Measurements from ENCODE around the gene TSPAN5.

Gene TSPAN5

GRCh38 chr4:98646422-98646821 lies 12.0 kb downstream of the TSPAN5 start:
- TF ChIP-seq CTCF (IDR thresholded peaks at IDR 0.05; ENCODE audit: control insufficient read depth, insufficient read depth, low read depth, low read length, missing control alignments): no peak

GRCh38 chr4:98645527-98645926 lies 12.9 kb downstream of the TSPAN5 start:
- DNase-seq (ENCODE audit: low read depth): no peak
- no peak overlapping the region for H3K4me3 ChIP-seq (ENCODE audit: control insufficient read depth, low read depth, low read length)
- no peak for TF ChIP-seq CTCF (IDR thresholded peaks at IDR 0.05; ENCODE audit: control insufficient read depth, insufficient read depth, low read depth, low read length, missing control alignments)

More at GRCh38 chr4:98646422-98646821, 12.0 kb downstream of the TSPAN5 start:
- DNase-seq (ENCODE audit: low read depth): no peak
- H3K4me3 ChIP-seq (ENCODE audit: control insufficient read depth, low read depth, low read length): no peak overlapping the region

- TF ChIP-seq CTCF (IDR thresholded peaks at IDR 0.05; ENCODE audit: control insufficient read depth, insufficient read depth, low read depth, low read length, missing control alignments): no peak
- no peak overlapping the region for H3K4me3 ChIP-seq (ENCODE audit: control insufficient read depth, low read depth, low read length)
- DNase-seq (ENCODE audit: low read depth): no peak
These were observed 14.7 kb downstream of the TSPAN5 start for GRCh38 chr4:98643755-98644154.

- H3K4me3 ChIP-seq (ENCODE audit: control insufficient read depth, low read depth, low read length): no peak overlapping the region
- TF ChIP-seq CTCF (IDR thresholded peaks at IDR 0.05; ENCODE audit: control insufficient read depth, insufficient read depth, low read depth, low read length, missing control alignments): no peak
- no peak for DNase-seq (ENCODE audit: low read depth)
These were observed 15.4 kb downstream of the TSPAN5 start for GRCh38 chr4:98642991-98643426.

- TF ChIP-seq CTCF (IDR thresholded peaks at IDR 0.05; ENCODE audit: control insufficient read depth, insufficient read depth, low read depth, low read length, missing control alignments): no peak
- no peak for DNase-seq (ENCODE audit: low read depth)
- H3K4me3 ChIP-seq (ENCODE audit: control insufficient read depth, low read depth, low read length): no peak overlapping the region
These were observed 16.3 kb downstream of the TSPAN5 start for GRCh38 chr4:98641906-98642668.

GRCh38 chr4:98641376-98641775 lies 17.0 kb downstream of the TSPAN5 start:
- no peak for TF ChIP-seq CTCF (IDR thresholded peaks at IDR 0.05; ENCODE audit: control insufficient read depth, insufficient read depth, low read depth, low read length, missing control alignments)
- no peak overlapping the region for H3K4me3 ChIP-seq (ENCODE audit: control insufficient read depth, low read depth, low read length)
- no peak for DNase-seq (ENCODE audit: low read depth)
